T-cell (primary cell): ENCODE results near the gene DDIAS. TPM values are rescaled to one million over a fixed set of nuclear protein-coding genes. Genes with fewer than 3 reads are reported as not detected.

Experiments
- ATAC-seq, 4 experiments: fragments of 200-7000 bp in 3 of 4; fragments of 150-1000 bp in 1 of 4; cut with Tn5 transposase; replicated peaks in 1 of 4; 1 replicate in 3 of 4; 2 replicates in 1 of 4; pipeline ENCODE4 v1.10.0; 2021; ENCODE audit warnings: moderate library complexity in 3 of 4, mild to moderate bottlenecking in 2 of 4, moderate number of reproducible peaks in 1 of 4
- CTCF ChIA-PET, 2 donors: fragments of 300-600 bp; sonication (Branson Sonifier 250); formaldehyde crosslinking; loops; one replicate each; lab custom pipeline; 2022; ENCODE audit warnings: antibody characterized with exemption in 2 of 2; lab: Charles Lee
- POLR2A ChIA-PET, 2 donors: fragments of 300-600 bp; sonication (Branson Sonifier 250); formaldehyde crosslinking; loops; one replicate each; lab custom pipeline; 2022; ENCODE audit warnings: antibody characterized with exemption in 2 of 2; lab: Charles Lee
- DNase-seq, 35 experiments: peaks; one replicate each; pipeline versions ENCODE4 v3.0.0 to v3.0.0-alpha.2; 2013 to 2023
- H3K27ac ChIP-seq: one replicate; pipeline ENCODE4 v1.5.1; 2013; ENCODE audit warnings: low read length
- H3K27me3 ChIP-seq, 2 experiments: replicated peaks in 1 of 2; 1 replicate in 1 of 2; 2 replicates in 1 of 2; pipeline versions ENCODE4 v1.6.1 to v1.7.0; 2013; ENCODE audit warnings: low read length in 1 of 2, mixed read lengths in 1 of 2; ENCODE audit not compliant: control insufficient read depth in 2 of 2, insufficient read depth in 2 of 2; ENCODE audit errors: extremely low read depth in 1 of 2
- H3K36me3 ChIP-seq, 2 donors: 1 replicate in 1 of 2; 2 replicates in 1 of 2; pipeline versions ENCODE4 v1.6.1 to v1.7.0; 2013; ENCODE audit warnings: low read length in 1 of 2; ENCODE audit not compliant: control insufficient read depth in 2 of 2, insufficient read depth in 1 of 2; ENCODE audit errors: extremely low read depth in 1 of 2
- H3K4me1 ChIP-seq, 2 experiments: 1 replicate in 1 of 2; 2 replicates in 1 of 2; pipeline versions ENCODE4 v1.6.1 to v1.7.0; 2013; ENCODE audit warnings: low read length in 2 of 2, mixed read lengths in 1 of 2; ENCODE audit not compliant: insufficient read depth in 2 of 2, control insufficient read depth in 1 of 2; ENCODE audit errors: extremely low read depth in 1 of 2
- H3K4me3 ChIP-seq, 2 donors: 1 replicate in 1 of 2; 2 replicates in 1 of 2; pipeline versions ENCODE4 v1.5.1 to v1.7.0; 2013; ENCODE audit warnings: mild to moderate bottlenecking in 2 of 2, low read length in 1 of 2, moderate library complexity in 1 of 2; ENCODE audit not compliant: control insufficient read depth in 1 of 2; ENCODE audit errors: extremely low read depth in 1 of 2
- H3K9me3 ChIP-seq: 2 replicates; pipeline ENCODE4 v1.7.0; 2013
- H3K27ac Mint-ChIP-seq, 2 donors: one replicate each; pipeline ENCODE4 v1.8.0; 2020 to 2021; ENCODE audit warnings: mild to moderate bottlenecking in 2 of 2, mixed read lengths in 2 of 2
- H3K27me3 Mint-ChIP-seq, 2 donors: one replicate each; pipeline ENCODE4 v1.8.0; 2021 to 2022; ENCODE audit warnings: mixed read lengths in 2 of 2
- H3K36me3 Mint-ChIP-seq: one replicate; pipeline ENCODE4 v1.8.0; 2021; ENCODE audit warnings: mixed read lengths
- H3K4me1 Mint-ChIP-seq, 3 donors: one replicate each; pipeline ENCODE4 v1.8.0; 2020 to 2022; ENCODE audit warnings: mixed read lengths in 3 of 3, mild to moderate bottlenecking in 1 of 3
- H3K4me3 Mint-ChIP-seq, 3 donors: one replicate each; pipeline ENCODE4 v1.8.0; 2020 to 2022; ENCODE audit warnings: mild to moderate bottlenecking in 3 of 3, mixed read lengths in 3 of 3, moderate library complexity in 3 of 3
- H3K9me3 Mint-ChIP-seq, 3 donors: one replicate each; pipeline ENCODE4 v1.8.0; 2020 to 2022; ENCODE audit warnings: mixed read lengths in 3 of 3
- WGBS: methylation state at CpG from one replicate; pipeline ENCODE4 v1.1.5; 2013; ENCODE audit warnings: missing lambda C conversion rate; ENCODE audit not compliant: insufficient coverage; 5-methylcytosine and 5-hydroxymethylcytosine counted together
- total RNA-seq, 35 experiments: library from RNA in 6 of 35; stranded (reverse) in 6 of 35; fragments of 120-200 nt in 1 of 35; gene quantifications; one replicate each; pipeline versions ENCODE4 v1.2.1 to v1.2.4 and lab custom pipeline; 2013 to 2026

The DDIAS gene
- total RNA-seq, 5 donors from 2014 or later (not counting 1 experiment from before 2014, with no cell fraction given), result 0.55 to 1.9 (median 1.3) TPM

DNA sequence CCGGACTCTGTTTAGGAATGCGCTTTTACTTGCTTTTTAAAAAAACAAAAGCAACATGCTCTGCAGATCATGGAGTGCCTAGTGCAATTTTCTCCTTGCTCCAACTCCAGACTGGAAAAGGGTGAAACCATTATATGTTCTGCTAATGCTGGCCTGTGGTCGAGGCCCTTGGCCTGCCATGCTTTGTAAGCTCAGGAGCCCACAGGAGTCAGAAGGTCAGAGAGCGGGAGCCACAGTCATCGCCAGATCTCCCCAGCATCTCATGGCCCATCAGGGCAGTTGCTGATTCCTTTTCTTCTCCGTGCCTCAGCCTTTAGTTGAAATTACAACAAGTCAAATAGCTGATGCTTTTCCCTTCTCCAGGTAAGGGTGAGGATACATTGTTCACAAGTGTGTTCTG is 80.3 kb downstream of the DDIAS start:
- Histone ChIP-seq H3K4me3 (no peak overlapping the region), H3K9me3 (no peaks in the 10 kb centered on the region), H3K27me3 (no peaks in the 10 kb centered on the region), H3K4me1 (peaks cover 0 to 3% of the 10 kb centered on the region in 2 experiments), H3K27ac (no peak overlapping the region), H3K36me3 (peaks cover 0 to 16% of the 10 kb centered on the region in 2 donors)
- Mint-ChIP-seq H3K4me1 (peaks cover 21 to 26% (median 23%) of the 10 kb centered on the region in 3 donors), H3K36me3 (peaks cover 46% of the 10 kb centered on the region), H3K27ac (peak overlapping the region in 1 of 2 donors; percentile 9), H3K9me3 (no peaks in the 10 kb centered on the region), H3K4me3 (no peak overlapping the region), H3K27me3 (no peaks in the 10 kb centered on the region)
- POLR2A ChIA-PET, result no interaction called here
- ATAC-seq (no peak), DNase-seq (no peak)
- CTCF ChIA-PET, result no interaction called here
- WGBS, result 88% methylated on average over 5 of the region's 6 CpGs

Other genes starting within 250 kb of the DDIAS start
- gene FAM181B, start 167.9 kb upstream of the DDIAS start, total RNA-seq, result under 1 TPM in 1 of 5 donors, not detected in 4; 0.18 TPM
- 10 to 100 TPM; 18.1 to 22.7 (median 20.2) TPM for gene PRCP, start 1.3 kb upstream of the DDIAS start, total RNA-seq
- 10 to 100 TPM; 18.6 to 44.5 (median 20.1) TPM for gene RAB30, start 170.2 kb downstream of the DDIAS start, total RNA-seq